GM12892 (cell line): ENCODE data around the gene RPL38.
A peak's percentile ranks its signal among the peaks of the same experiment; 100 is the strongest.

ENCODE experiments used
- POLR2A ChIP-seq: IDR thresholded peaks from 2 replicates; pipeline ENCODE4 v1.6.1; 2011; ENCODE audit warnings: low read depth, low read length, control low read depth
- TAF1 ChIP-seq: IDR thresholded peaks from 2 replicates; pipeline ENCODE4 v1.6.1; 2011; ENCODE audit warnings: low read depth, mild to moderate bottlenecking, control low read depth, low read length, borderline replicate concordance

- TF ChIP-seq POLR2A, result peak; percentile 60
- no peak for TF ChIP-seq TAF1
Measured at GRCh38 chr17:74205274-74205673, 1.8 kb downstream of the RPL38 start.
